GM19099 (cell line): ENCODE data around the gene ST3GAL2.

Experiments
- POLR2A ChIP-seq: IDR thresholded peaks from 3 replicates; pipeline ENCODE4 v1.6.1; 2011; ENCODE audit warnings: low read depth; ENCODE audit not compliant: insufficient read length; ENCODE audit errors: extremely low read depth

Gene ST3GAL2

GRCh38 chr16:70372921-70373728, 65.8 kb downstream of the ST3GAL2 start:
- TF ChIP-seq POLR2A, result no peak

GRCh38 chr16:70370924-70371323, 68.0 kb downstream of the ST3GAL2 start:
- no peak for TF ChIP-seq POLR2A

GRCh38 chr16:70364399-70364798, 74.5 kb downstream of the ST3GAL2 start:
- no peak for TF ChIP-seq POLR2A

- no peak for TF ChIP-seq POLR2A
Observed at GRCh38 chr16:70359552-70359951, 79.3 kb downstream of the ST3GAL2 start.

GRCh38 chr16:70349783-70350182, 89.1 kb downstream of the ST3GAL2 start:
- no peak for TF ChIP-seq POLR2A

GRCh38 chr16:70348991-70349390, 89.9 kb downstream of the ST3GAL2 start:
- TF ChIP-seq POLR2A, result no peak

- TF ChIP-seq POLR2A, result no peak
Observed at GRCh38 chr16:70345840-70346239, 93.1 kb downstream of the ST3GAL2 start.

- TF ChIP-seq POLR2A, result no peak
Observed at GRCh38 chr16:70342016-70342415, 96.9 kb downstream of the ST3GAL2 start.

- no peak for TF ChIP-seq POLR2A
Observed at GRCh38 chr16:70341600-70341999, 97.3 kb downstream of the ST3GAL2 start.

- TF ChIP-seq POLR2A, result no peak
Observed at GRCh38 chr16:70337814-70338213, 101.1 kb downstream of the ST3GAL2 start.

- TF ChIP-seq POLR2A, result no peak
Observed at GRCh38 chr16:70331588-70332358, 107.1 kb downstream of the ST3GAL2 start.

GRCh38 chr16:70331091-70331490, 107.8 kb downstream of the ST3GAL2 start:
- no peak for TF ChIP-seq POLR2A
